Chondrocyte (in vitro differentiated cells): Measurements from ENCODE around the gene ATF6B. TPM values are rescaled to one million over a fixed set of nuclear protein-coding genes. Genes with fewer than 3 reads are reported as not detected.
"Not testable (repeated sequence)": the region's sequence is repeated elsewhere in the genome, so short reads cannot be mapped to it uniquely, and the experiment has no call there.

Experiments
- DNase-seq: peaks from one replicate; pipeline ENCODE4 v3.0.0; 2021; ENCODE audit warnings: mixed read lengths, low spot score
- H3K27ac Mint-ChIP-seq: one replicate; pipeline ENCODE4 v1.8.0; 2021; ENCODE audit warnings: mild to moderate bottlenecking, moderate library complexity, mixed read lengths; ENCODE audit not compliant: unreplicated experiment
- H3K27me3 Mint-ChIP-seq: 2 replicates; pipeline ENCODE4 v1.8.0; 2021; ENCODE audit warnings: low read depth, mixed read lengths
- H3K36me3 Mint-ChIP-seq: 2 replicates; pipeline ENCODE4 v1.8.0; 2021; ENCODE audit warnings: low read depth, mixed read lengths
- H3K4me1 Mint-ChIP-seq: 2 replicates; pipeline ENCODE4 v1.8.0; 2021; ENCODE audit warnings: low read depth, mild to moderate bottlenecking, mixed read lengths
- H3K4me3 Mint-ChIP-seq: one replicate; pipeline ENCODE4 v1.8.0; 2021; ENCODE audit warnings: mild to moderate bottlenecking, moderate library complexity, mixed read lengths; ENCODE audit not compliant: unreplicated experiment
- H3K9me3 Mint-ChIP-seq: 2 replicates; pipeline ENCODE4 v1.8.0; 2021; ENCODE audit warnings: low read depth, mixed read lengths
- total RNA-seq: library from RNA; stranded (reverse); gene quantifications from 3 replicates; pipeline ENCODE4 v1.2.1, GENCODE V29; 2021
- TF ChIP-seq, protein P1 (sequence below): fragments of 200-600 bp; sonication (generic); IDR thresholded peaks from 2 replicates; pipeline ENCODE4 v1.5.0; 2021; ENCODE audit warnings: antibody characterized with exemption, mild to moderate bottlenecking, moderate library complexity

ATF6B gene
- total RNA-seq, 1 donor from 2014 or later = 68.0 TPM

DNA sequence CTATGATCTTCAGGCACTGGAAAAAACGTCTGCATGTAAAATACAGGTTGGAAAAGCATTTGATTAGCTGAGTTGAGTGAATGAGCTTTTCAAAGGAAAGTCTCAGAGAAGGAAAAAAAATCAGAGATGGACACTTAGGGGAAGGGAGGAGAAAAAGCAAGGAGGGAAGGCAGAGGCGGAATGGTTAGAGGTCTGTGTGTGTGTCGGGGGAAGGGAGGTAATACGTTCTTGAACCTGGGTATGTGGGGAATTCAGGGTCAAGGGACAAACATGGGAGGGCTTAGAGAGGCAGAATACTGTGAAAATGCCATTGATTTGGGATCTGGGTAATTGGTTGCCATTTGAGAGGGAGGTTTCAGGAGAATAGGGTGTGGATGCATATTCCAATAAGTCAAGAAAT lies 18.6 kb upstream of the ATF6B start:
- Mint-ChIP-seq H3K36me3 (no peaks in the 10 kb centered on the region), H3K27ac (no peak overlapping the region)

DNA sequence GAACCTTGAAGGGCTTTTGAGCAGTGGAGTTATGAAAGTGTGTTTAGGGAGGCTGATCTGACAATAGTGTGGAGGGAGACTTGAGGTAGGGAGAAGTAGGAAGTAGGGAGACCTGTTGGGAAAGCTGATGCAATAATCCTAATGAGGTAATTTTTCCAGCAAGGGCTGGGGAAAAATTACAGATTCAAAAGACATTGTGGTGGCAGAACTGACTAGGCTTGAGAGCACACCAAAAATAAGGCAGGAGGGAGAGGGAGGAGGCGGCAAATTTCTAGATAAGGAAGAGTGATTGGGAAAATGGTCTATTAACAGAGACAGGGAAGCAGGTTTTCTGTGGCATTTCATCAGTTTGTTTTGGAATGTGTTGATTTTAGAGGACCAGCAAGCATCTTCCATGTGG lies 18.2 kb upstream of the ATF6B start:
- Mint-ChIP-seq H3K9me3 (no peaks in the 10 kb centered on the region), H3K36me3 (no peaks in the 10 kb centered on the region), H3K4me1 (peaks cover 12% of the 10 kb centered on the region), H3K27me3 (no peaks in the 10 kb centered on the region), H3K27ac (no peak overlapping the region), H3K4me3 (no peak overlapping the region)
- TF ChIP-seq, protein P1, sequence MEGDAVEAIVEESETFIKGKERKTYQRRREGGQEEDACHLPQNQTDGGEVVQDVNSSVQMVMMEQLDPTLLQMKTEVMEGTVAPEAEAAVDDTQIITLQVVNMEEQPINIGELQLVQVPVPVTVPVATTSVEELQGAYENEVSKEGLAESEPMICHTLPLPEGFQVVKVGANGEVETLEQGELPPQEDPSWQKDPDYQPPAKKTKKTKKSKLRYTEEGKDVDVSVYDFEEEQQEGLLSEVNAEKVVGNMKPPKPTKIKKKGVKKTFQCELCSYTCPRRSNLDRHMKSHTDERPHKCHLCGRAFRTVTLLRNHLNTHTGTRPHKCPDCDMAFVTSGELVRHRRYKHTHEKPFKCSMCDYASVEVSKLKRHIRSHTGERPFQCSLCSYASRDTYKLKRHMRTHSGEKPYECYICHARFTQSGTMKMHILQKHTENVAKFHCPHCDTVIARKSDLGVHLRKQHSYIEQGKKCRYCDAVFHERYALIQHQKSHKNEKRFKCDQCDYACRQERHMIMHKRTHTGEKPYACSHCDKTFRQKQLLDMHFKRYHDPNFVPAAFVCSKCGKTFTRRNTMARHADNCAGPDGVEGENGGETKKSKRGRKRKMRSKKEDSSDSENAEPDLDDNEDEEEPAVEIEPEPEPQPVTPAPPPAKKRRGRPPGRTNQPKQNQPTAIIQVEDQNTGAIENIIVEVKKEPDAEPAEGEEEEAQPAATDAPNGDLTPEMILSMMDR = no peak
- DNase-seq = no peak

More for the DNA sequence above, 18.6 kb upstream of the ATF6B start:
- H3K4me3 Mint-ChIP-seq = no peak overlapping the region
- H3K27me3 Mint-ChIP-seq = no peaks in the 10 kb centered on the region
- no peak for DNase-seq
- no peaks in the 10 kb centered on the region for H3K9me3 Mint-ChIP-seq
- H3K4me1 Mint-ChIP-seq = peaks cover 14% of the 10 kb centered on the region
- TF ChIP-seq, protein P1 = no peak

DNA sequence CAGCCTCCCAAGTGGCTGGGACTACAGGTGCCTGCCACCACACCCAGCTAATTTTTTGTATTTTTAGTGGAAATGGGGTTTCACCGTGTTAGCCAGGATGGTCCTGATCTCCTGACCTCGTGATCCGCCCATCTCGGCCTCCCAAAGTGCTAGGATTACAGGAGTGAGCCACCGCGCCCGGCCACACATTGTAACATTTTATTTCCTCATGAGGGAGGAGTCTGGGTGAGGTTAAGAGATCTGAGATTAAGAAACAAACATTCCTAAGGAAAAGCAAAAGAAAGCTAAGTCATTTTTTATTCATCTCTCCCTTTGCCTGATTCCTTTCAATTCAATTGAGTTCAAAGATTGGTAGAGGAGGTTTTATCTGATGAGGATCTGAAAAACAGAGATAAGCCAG lies 16.2 kb upstream of the ATF6B start:
- not testable (repeated sequence) for H3K4me3 Mint-ChIP-seq, H3K4me1 Mint-ChIP-seq, DNase-seq, H3K36me3 Mint-ChIP-seq, H3K9me3 Mint-ChIP-seq, H3K27ac Mint-ChIP-seq, H3K27me3 Mint-ChIP-seq

DNA sequence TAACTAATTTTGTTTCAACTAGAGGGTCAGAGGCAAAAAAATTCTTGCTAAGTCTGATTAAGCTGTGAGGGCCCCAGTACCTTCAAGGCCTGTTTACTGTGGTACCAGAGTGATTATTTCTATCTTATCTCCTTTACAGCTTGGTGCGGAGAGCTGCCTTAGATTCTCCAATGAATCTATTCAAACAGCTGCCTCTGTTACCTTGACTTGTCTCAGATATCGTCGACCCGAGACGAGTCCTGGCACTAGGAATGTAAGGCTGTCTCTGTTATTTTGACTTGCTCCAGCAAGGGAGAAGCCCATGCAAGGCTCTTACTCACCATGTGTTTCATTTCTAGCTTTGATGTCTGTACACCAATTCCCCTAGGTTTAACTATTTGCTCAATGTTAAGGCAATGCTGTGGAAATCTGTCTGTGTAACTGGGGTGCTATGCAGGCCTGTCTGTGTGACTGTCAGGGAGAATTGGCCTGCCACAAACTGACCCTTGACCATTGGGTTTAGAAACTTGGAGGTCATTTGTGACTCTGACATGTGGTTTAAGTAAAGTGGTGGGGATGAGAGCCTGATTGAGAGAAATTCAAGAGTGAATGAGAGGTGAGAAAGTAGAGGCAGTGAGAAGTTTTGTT lies 12.5 kb upstream of the ATF6B start:
- H3K4me1 Mint-ChIP-seq = no peaks in the 10 kb centered on the region
- H3K4me3 Mint-ChIP-seq = no peak overlapping the region
- H3K9me3 Mint-ChIP-seq = no peaks in the 10 kb centered on the region
- TF ChIP-seq, protein P1 = no peak
- no peaks in the 10 kb centered on the region for H3K36me3 Mint-ChIP-seq
- no peaks in the 10 kb centered on the region for H3K27me3 Mint-ChIP-seq
- H3K27ac Mint-ChIP-seq = no peak overlapping the region
- DNase-seq = no peak

DNA sequence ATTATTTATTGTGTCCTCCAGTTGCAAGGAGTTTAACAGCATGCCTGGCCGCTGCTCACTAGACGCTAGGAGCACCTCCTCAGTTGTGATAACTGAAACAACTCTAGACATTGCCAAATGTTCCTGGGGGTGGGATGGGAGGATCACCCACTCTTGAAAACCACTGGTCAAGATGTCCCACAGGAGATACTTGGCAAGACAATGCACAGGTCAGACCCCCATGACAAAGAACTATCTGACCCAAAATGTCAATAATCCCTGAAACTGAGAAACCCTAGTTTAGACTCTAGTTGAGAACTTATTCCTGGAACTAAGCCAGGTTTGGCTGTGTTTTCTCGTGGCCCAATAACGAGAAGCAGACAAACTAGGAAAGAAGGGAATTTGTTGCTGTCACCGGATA lies 11.5 kb upstream of the ATF6B start:
- Mint-ChIP-seq H3K27me3 (no peaks in the 10 kb centered on the region), H3K27ac (no peak overlapping the region)

DNA sequence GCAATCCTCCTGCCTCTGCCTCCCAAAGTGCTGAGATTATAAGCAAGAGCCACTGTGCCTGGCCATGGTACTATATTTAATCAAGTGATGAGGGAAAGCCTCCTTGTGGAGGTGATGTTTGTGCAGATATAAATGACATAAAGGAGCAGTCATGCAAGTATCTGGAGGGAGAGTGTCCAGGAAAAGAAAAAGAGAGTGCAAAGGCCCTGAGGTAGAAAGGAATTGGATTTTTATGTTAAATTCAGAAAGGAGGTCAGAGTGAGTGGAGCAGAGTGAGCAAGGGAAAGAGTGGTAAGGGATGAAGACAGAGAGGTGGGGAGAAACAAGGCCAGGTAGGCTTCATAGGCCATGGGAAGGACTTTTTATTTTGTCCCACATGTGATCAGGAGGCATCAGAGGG lies 9.4 kb upstream of the ATF6B start:
- Mint-ChIP-seq H3K36me3 (no peaks in the 10 kb centered on the region), H3K27me3 (no peaks in the 10 kb centered on the region), H3K4me1 (peaks cover 11% of the 10 kb centered on the region), H3K27ac (no peak overlapping the region), H3K4me3 (no peak overlapping the region), H3K9me3 (no peaks in the 10 kb centered on the region)
- no peak for DNase-seq
- TF ChIP-seq, protein P1 = no peak

More for the DNA sequence above, 11.5 kb upstream of the ATF6B start:
- no peak for DNase-seq
- Mint-ChIP-seq H3K4me1 (no peaks in the 10 kb centered on the region), H3K9me3 (no peaks in the 10 kb centered on the region), H3K4me3 (no peak overlapping the region), H3K36me3 (no peaks in the 10 kb centered on the region)
- TF ChIP-seq, protein P1 = no peak
